A549 (cell line): Measurements from ENCODE around the gene DCAF6.

Source experiments
- CEBPB ChIP-seq, 2 experiments: fragments of >200 bp in 1 of 2; sonication (Bioruptor Twin) in 1 of 2; formaldehyde crosslinking in 1 of 2; IDR thresholded peaks; 2 replicates each; pipeline ENCODE4 v1.6.1; 2012 to 2016
- HEYL ChIP-seq: fragments of 250-450 bp; sonication (Bioruptor Pico); IDR thresholded peaks from 2 replicates; pipeline ENCODE4 v1.8.0; 2021; ENCODE audit warnings: mild to moderate bottlenecking, moderate library complexity
- MYC ChIP-seq: IDR thresholded peaks from 2 replicates; pipeline ENCODE4 v1.6.1; 2012; ENCODE audit warnings: mild to moderate bottlenecking, inconsistent platforms, low read length, improper control_type of control experiment, borderline replicate concordance
- POLR2A ChIP-seq: IDR thresholded peaks from 2 replicates; pipeline ENCODE4 v1.6.1; 2012; ENCODE audit warnings: mild to moderate bottlenecking, low read length
- RARB ChIP-seq: fragments of 250-450 bp; sonication (Bioruptor Pico); IDR thresholded peaks from 2 replicates; pipeline ENCODE4 v1.8.0; 2021; ENCODE audit warnings: mild to moderate bottlenecking, moderate library complexity
- RFX5 ChIP-seq: fragments of 450-650 bp; IDR thresholded peaks from 2 replicates; pipeline ENCODE4 v1.7.1; 2014; ENCODE audit warnings: antibody characterized with exemption, mild to moderate bottlenecking, moderate library complexity
- TP53 ChIP-seq: fragments of 250-450 bp; sonication (Bioruptor Pico); IDR thresholded peaks from 2 replicates; pipeline ENCODE4 v1.5.0; 2021; ENCODE audit warnings: mild to moderate bottlenecking, moderate library complexity
- TF ChIP-seq, protein P1 (sequence below): fragments of 150-350 bp; IDR thresholded peaks from 2 replicates; pipeline ENCODE4 v1.6.1; 2014; ENCODE audit warnings: low read depth, mild to moderate bottlenecking, low read length
- TF ChIP-seq, protein P2 (sequence below): fragments of >200 bp; sonication (Bioruptor Twin); formaldehyde crosslinking; IDR thresholded peaks from 3 replicates; pipeline ENCODE4 v1.5.1; 2016

DNA sequence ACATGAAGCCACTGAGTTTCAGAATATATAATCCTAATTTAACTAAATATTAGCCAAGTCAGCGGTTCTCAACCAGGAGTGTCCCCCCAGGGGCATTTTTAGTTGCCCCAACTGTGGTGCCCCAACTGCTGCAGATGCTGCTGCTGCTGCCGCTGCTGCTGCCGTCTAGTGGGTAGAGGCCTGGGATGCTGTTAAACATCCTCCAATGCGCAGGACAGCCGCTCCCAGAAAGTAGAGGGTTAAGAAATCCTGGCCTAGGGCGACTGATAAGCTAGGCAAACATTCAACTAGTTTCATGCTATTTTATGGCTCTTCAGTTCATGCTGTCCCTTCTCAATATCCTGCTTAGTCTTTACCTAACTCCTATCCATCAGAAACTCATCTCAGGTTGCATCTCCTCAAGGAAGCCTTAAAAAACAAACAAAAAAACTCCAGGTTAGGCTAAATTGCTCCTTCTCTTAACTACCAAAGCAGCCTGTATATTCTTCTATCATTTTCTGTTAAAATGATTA is 9.9 kb upstream of the DCAF6 start:
- TF ChIP-seq RFX5 (no peak), CEBPB (IDR thresholded peaks at IDR 0.05) (peak in 1 of 2 experiments; percentile 77; a peak in 2 of 4 replicates), POLR2A (no peak), TP53 (CRISPR knock-in tag) (no peak), RARB (CRISPR knock-in tag) (no peak), HEYL (CRISPR knock-in tag) (no peak), MYC (no peak)
- TF ChIP-seq, protein P1, sequence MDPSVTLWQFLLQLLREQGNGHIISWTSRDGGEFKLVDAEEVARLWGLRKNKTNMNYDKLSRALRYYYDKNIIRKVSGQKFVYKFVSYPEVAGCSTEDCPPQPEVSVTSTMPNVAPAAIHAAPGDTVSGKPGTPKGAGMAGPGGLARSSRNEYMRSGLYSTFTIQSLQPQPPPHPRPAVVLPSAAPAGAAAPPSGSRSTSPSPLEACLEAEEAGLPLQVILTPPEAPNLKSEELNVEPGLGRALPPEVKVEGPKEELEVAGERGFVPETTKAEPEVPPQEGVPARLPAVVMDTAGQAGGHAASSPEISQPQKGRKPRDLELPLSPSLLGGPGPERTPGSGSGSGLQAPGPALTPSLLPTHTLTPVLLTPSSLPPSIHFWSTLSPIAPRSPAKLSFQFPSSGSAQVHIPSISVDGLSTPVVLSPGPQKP = no peak
- TF ChIP-seq, protein P2, sequence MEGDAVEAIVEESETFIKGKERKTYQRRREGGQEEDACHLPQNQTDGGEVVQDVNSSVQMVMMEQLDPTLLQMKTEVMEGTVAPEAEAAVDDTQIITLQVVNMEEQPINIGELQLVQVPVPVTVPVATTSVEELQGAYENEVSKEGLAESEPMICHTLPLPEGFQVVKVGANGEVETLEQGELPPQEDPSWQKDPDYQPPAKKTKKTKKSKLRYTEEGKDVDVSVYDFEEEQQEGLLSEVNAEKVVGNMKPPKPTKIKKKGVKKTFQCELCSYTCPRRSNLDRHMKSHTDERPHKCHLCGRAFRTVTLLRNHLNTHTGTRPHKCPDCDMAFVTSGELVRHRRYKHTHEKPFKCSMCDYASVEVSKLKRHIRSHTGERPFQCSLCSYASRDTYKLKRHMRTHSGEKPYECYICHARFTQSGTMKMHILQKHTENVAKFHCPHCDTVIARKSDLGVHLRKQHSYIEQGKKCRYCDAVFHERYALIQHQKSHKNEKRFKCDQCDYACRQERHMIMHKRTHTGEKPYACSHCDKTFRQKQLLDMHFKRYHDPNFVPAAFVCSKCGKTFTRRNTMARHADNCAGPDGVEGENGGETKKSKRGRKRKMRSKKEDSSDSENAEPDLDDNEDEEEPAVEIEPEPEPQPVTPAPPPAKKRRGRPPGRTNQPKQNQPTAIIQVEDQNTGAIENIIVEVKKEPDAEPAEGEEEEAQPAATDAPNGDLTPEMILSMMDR = peak; percentile 72
